ENCODE measurements around the gene PTH2. TPM values are rescaled to one million over a fixed set of nuclear protein-coding genes. Genes with fewer than 3 reads are reported as not detected.
A peak's percentile ranks its signal among the peaks of the same experiment; 100 is the strongest.

PTH2 gene
- total and polyA plus RNA-seq, 2 donors (not counting 1 experiment from before 2014, with no cell fraction given) = not detected

- no peaks in the 10 kb centered on the region for H3K4me1 ChIP-seq (ENCODE audit: control insufficient read depth, extremely low read depth, insufficient read depth, low read length)
- H3K36me3 ChIP-seq (ENCODE audit: control insufficient read depth, insufficient read depth, low read length) = no peaks in the 10 kb centered on the region
- H2AFZ ChIP-seq (ENCODE audit: low read length) = no peak overlapping the region
- H3K4me2 ChIP-seq (ENCODE audit: extremely low read depth, insufficient read depth, low read length) = no peak overlapping the region
- no peaks in the 10 kb centered on the region for H3K9me3 ChIP-seq (ENCODE audit: control insufficient read depth, insufficient read depth, low read depth, low read length)
- peaks cover 82% of the 10 kb centered on the region for H3K27me3 ChIP-seq (ENCODE audit: control insufficient read depth, insufficient read depth, low read length)
- TF ChIP-seq EZH2 (IDR thresholded peaks at IDR 0.05; ENCODE audit: low read length, missing control alignments) = peak; percentile 96
- TF ChIP-seq CTCF (conservative IDR thresholded peaks at IDR 0.05 in 1 of 2, IDR thresholded peaks at IDR 0.05 in 1 of 2; ENCODE audit: low read depth in 1 of 2, low read length in 2 of 2) = no peak
- no peaks in the 10 kb centered on the region for H4K20me1 ChIP-seq (ENCODE audit: control insufficient read depth, extremely low read depth, insufficient read depth, low read length)
- H3K27ac ChIP-seq (ENCODE audit: insufficient read depth, low read length) = no peak overlapping the region
- H3K9ac ChIP-seq (ENCODE audit: insufficient read depth, low read length) = no peak overlapping the region
- no peak for DNase-seq (ENCODE audit: low read depth in 2 of 2)
- H3K79me2 ChIP-seq (ENCODE audit: control insufficient read depth, insufficient read depth, low read length) = no peaks in the 10 kb centered on the region
- no peak overlapping the region for H3K4me3 ChIP-seq (replicated peaks in 1 of 4; ENCODE audit: control extremely low read depth in 1 of 4, insufficient read depth in 1 of 4, low read depth in 3 of 4, low read length in 4 of 4)
Observed at GRCh38 chr19:49427855-49428546, 4.8 kb upstream of the PTH2 start.

GRCh38 chr19:49427339-49427738 is 4.1 kb upstream of the PTH2 start:
- H3K4me1 ChIP-seq (ENCODE audit: control insufficient read depth, extremely low read depth, insufficient read depth, low read length) = no peaks in the 10 kb centered on the region

More at GRCh38 chr19:49427339-49427738, 4.1 kb upstream of the PTH2 start:
- no peak overlapping the region for H3K27ac ChIP-seq (ENCODE audit: insufficient read depth, low read length)
- no peaks in the 10 kb centered on the region for H3K9me3 ChIP-seq (ENCODE audit: control insufficient read depth, insufficient read depth, low read depth, low read length)
- DNase-seq (ENCODE audit: low read depth in 2 of 2) = no peak
- TF ChIP-seq CTCF (conservative IDR thresholded peaks at IDR 0.05 in 1 of 2, IDR thresholded peaks at IDR 0.05 in 1 of 2; ENCODE audit: low read depth in 1 of 2, low read length in 2 of 2) (no peak), EZH2 (IDR thresholded peaks at IDR 0.05; ENCODE audit: low read length, missing control alignments) (no peak)
- no peak overlapping the region for H2AFZ ChIP-seq (ENCODE audit: low read length)
- H3K27me3 ChIP-seq (ENCODE audit: control insufficient read depth, insufficient read depth, low read length) = peaks cover 81% of the 10 kb centered on the region
- no peaks in the 10 kb centered on the region for H3K79me2 ChIP-seq (ENCODE audit: control insufficient read depth, insufficient read depth, low read length)
- no peak overlapping the region for H3K4me3 ChIP-seq (replicated peaks in 1 of 4; ENCODE audit: control extremely low read depth in 1 of 4, insufficient read depth in 1 of 4, low read depth in 3 of 4, low read length in 4 of 4)
- no peaks in the 10 kb centered on the region for H4K20me1 ChIP-seq (ENCODE audit: control insufficient read depth, extremely low read depth, insufficient read depth, low read length)
- no peak overlapping the region for H3K4me2 ChIP-seq (ENCODE audit: extremely low read depth, insufficient read depth, low read length)
- H3K36me3 ChIP-seq (ENCODE audit: control insufficient read depth, insufficient read depth, low read length) = no peaks in the 10 kb centered on the region
- no peak overlapping the region for H3K9ac ChIP-seq (ENCODE audit: insufficient read depth, low read length)
